HG02759 (cell line): ENCODE results near the gene OSTC.

Experiments
- ATAC-seq: cut with Tn5 transposase; IDR thresholded peaks from one replicate; pipeline ENCODE4 v1.9.1; 2021; ENCODE audit warnings: mild to moderate bottlenecking, moderate library complexity; ENCODE audit not compliant: unreplicated experiment

The OSTC gene

DNA sequence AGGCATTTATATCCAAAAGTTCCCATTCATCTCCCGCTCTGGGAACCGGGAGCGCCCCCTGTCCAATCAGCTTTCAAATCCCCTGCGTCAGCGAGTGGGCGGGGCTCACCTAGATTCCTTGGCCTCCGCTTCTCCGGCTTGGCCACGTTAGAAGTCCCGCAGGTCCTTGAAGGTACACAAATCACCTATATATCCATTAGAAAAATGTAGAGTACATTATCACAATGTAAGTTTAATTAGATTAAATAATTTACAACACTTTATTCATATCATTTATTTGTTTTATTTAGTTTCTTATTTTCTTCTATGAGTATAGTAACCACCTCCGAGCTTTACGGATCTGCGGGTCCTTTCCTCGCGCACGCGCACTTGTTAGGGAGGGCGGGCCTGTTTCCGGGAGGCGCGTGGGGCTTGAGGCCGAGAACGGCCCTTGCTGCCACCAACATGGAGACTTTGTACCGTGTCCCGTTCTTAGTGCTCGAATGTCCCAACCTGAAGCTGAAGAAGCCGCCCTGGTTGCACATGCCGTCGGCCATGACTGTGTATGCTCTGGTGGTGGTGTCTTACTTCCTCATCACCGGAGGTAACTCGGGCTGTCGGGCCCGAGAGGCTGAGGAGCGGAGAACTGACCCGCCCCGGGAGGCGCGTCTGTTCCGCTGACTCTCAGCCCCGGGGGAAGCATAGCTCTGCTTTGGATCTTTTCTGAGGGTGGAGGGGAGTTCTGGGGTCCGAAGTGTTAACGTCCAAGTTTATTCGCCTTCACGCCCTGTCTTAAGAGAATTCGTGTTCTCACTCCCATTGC, at the start of gene OSTC:
Gene OSTC, plus strand, starts transcription at position 388 of the 802 bp plus-strand sequence. Its CDS starts 57 bp downstream, at position 445.
- peak; percentile 93 for ATAC-seq

DNA sequence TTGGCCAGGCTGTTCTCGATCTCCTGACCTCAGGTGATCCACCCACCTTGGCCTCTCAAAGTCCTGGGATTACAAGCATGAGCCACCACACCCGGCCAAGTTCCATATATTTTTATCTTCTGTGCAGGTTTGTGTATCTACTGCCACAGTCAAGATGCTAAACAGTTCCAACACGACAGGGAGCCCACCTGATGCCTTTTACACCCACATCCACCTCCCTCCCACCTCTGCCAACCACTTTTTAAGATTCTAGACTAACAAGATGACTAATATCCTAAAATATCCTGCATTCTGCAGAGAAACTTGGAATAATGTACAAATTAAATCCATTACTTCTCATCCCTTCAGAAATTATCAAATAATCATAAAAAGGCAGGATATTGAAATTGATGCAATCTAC, 49.3 kb upstream of the OSTC start:
- ATAC-seq = no peak

GRCh38 chr4:108601532-108601931, 48.9 kb upstream of the OSTC start:
- ATAC-seq = no peak

DNA sequence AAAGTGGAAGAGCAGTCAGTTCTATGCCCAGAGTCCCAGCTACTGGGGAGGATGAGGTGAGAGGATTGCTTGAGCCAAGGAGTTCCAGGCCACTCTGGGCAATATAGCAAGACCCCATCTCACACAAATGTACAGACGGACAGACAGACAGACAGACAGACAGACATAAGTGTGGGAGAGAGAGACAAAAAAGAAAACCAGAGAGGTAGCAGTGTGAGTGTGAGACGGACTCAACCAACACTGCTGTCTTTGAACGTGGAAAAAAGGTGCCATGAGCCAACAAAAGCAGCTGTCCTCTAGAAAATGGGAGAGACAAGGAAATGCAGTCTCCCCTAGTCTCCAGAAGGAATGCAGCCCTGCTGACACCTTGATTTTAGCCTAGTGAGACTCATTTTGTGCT, 48.2 kb upstream of the OSTC start:
- ATAC-seq = no peak

DNA sequence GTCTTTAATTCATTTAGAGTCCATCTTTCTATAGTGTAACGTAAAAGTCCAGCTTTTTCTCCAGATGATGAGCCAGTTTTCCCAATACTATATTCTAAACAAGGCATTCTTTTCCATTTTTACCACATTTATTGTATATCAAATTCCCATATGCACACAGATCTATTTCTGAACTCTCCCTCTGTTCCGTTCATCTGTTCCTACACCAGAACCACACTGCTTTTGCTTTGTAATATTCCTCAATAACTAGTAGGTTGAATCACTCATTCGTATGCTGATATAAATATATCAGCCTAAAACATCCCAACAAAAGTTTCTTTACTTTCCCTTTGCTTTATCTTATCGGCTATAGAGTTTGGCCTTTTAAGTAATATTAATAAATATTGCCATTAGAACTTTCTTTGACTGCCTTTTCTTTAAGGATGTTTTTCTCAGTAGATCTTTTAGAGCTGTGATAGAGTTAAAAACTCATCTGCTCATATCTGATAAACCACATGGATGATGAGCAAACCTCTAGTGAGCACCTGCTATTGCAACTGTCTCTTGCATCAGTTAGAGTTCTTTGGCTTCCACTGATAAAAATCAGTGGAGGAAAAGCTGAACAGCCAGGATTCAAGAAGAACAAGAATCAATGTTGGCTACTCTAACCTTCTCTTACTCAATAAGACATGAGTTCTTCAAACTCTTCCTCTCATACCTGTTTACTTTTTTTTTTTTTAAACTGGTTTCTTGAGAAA, 43.2 kb upstream of the OSTC start:
- no peak for ATAC-seq

GRCh38 chr4:108611365-108611764, 39.0 kb upstream of the OSTC start:
- no peak for ATAC-seq

- ATAC-seq = no peak
These were observed 38.0 kb upstream of the OSTC start for GRCh38 chr4:108612365-108612764.

- ATAC-seq = peak; percentile 7
These were observed 30.9 kb upstream of the OSTC start for GRCh38 chr4:108619372-108620100.

DNA sequence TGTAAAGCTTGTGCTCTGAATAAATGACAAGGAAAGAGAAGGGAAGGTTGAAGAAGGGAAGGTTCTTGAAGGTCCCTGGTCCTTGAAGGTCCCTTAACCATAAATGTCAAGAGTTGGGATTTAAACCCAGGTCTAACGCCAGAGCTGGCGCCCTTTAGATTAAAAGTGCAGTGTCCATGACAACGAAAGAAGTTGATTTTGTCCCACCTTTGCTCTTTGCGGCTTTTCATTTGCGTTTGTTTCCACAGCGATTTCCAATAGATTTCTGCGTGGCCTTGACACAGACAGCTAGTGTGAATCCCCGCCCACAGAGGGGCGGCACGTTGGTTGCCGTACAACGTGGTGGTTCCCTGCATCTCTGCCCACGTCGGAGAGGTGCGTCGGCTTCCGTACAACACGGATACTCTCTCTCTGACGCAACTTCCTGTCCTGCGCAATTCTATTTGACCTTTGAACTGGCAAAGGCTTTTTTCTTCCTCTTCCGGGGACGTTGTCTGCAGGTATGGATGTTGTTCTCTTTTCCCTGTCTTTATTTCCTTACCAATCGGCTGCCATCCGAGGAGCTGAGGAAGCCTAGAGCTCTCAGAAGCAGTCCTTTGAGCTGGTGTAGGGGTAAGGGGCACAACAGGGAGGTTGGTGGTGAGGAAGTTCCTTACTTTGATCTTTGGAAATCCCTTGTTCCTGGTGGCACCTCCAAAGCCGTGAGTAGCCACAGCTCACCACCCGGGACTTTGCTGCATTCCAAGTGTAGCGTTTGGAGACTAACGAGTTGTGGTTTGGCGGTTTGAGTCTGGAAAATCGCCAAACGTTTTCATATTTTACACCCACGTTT, 30.1 kb upstream of the OSTC start, which contains the start of gene RPL34:
Gene RPL34, plus strand, starts transcription at position 476 of the 832 bp plus-strand sequence. CDS start 1,384 bp downstream, outside the sequence.
- ATAC-seq = peak; percentile 100

DNA sequence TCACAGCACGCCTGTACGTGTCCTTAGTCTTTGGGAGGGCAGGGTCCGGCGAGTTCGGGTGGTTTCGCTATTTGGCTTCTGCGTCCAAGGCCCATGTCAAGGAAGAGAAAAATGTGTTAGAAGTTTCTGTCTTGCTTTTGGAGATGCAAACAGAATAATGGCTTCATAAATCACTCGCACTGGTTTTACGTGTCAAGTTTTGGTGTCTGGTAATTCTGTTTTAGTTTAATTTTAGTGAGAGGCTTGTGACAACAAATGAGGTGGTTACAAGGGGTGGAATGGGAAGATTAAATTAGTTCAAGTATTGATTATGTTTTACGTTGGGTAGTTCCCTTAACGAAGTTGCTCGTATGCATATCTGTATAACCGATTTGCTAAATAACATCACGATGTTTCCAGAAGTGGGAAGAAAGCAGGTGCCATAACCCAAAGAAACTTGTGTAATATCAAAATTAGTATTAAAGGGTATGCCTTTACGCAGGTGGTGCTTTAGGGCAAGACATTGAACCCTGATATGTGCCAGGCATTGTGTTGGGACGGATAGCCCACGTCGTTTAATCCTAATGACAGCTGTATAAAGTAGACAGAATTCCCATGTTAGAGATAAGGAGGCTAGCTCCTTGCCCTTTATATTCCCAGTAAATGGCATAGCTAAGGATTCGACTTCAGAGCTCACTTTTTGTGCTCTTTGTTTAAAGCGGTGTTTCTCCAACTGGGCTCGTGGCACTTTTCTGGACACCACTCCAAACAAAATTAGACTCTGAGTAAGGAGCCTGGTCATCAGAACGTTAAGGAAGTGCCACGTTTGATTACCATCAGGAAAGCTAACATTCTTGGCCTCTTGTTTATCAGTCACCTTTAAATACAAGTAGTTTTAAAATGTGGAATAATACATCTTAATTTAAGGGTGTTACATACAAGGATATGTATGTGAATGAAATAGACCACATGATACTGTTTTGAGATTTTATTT, 29.2 kb upstream of the OSTC start:
- ATAC-seq = no peak

- no peak for ATAC-seq
These were observed 28.4 kb upstream of the OSTC start for GRCh38 chr4:108622022-108622421.

DNA sequence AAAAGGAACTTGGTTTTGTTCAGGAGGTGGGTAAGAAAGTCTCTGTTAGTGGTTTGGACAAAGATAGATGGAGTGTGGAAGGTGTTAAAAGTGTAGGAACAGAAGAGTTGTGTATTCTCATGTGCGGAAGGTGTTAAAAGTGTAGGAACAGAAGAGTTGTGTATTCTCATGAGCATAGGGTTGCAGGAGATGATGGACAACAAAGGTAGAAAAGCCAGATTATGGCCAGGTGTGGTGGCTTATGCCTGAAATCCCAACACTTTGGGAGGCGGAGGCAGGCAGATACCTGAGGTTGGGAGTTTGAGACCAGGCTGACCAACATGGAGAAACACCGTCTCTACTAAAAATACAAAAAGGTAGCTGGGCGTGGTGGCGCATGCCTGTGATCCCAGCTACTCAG, 27.6 kb upstream of the OSTC start:
- no peak for ATAC-seq

- no peak for ATAC-seq
These were observed 25.9 kb upstream of the OSTC start for GRCh38 chr4:108624263-108625056.

GRCh38 chr4:108626056-108626455, 24.3 kb upstream of the OSTC start:
- ATAC-seq = no peak

- ATAC-seq = no peak
These were observed 22.0 kb upstream of the OSTC start for GRCh38 chr4:108628411-108628810.

GRCh38 chr4:108635070-108635655, 15.2 kb upstream of the OSTC start:
- ATAC-seq = no peak

- no peak for ATAC-seq
These were observed 14.2 kb upstream of the OSTC start for GRCh38 chr4:108636246-108636645.

GRCh38 chr4:108637856-108638255, 12.5 kb upstream of the OSTC start:
- no peak for ATAC-seq
